Ammon's horn (tissue), 1 donor: Measurements from ENCODE around the gene PRKG1.

Experiments used
- DNase-seq: peaks from one replicate; pipeline ENCODE4 v3.0.0-alpha.2; 2016; ENCODE audit warnings: low spot score

PRKG1 gene

DNA sequence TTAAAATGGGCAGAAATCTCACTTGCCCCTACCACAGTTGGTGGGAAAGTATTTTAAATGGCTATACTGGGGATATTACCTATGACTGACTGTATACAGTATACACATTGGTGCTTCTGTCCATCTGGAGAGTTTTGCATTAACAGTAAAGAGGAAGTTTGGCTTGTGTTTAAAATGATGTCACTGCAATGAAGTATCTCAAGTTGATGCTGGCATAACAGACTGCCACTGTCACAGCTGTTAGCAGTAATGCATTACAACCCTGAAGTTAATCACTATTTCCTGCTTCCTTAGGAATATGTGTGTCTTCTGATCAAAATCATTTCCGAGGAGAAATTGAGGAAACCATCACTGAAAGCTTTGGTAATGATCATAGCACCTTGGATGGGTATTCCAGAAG, 1241.7 kb downstream of the PRKG1 start:
- no peak for DNase-seq

DNA sequence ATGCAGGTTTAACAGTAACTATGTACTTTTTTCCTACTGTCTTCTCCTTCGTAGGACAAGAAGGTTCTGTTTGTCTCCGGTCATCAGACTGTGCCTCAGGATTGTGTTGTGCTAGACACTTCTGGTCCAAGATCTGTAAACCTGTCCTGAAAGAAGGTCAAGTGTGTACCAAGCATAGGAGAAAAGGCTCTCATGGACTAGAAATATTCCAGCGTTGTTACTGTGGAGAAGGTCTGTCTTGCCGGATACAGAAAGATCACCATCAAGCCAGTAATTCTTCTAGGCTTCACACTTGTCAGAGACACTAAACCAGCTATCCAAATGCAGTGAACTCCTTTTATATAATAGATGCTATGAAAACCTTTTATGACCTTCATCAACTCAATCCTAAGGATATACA, 1242.2 kb downstream of the PRKG1 start:
- DNase-seq, result no peak

DNA sequence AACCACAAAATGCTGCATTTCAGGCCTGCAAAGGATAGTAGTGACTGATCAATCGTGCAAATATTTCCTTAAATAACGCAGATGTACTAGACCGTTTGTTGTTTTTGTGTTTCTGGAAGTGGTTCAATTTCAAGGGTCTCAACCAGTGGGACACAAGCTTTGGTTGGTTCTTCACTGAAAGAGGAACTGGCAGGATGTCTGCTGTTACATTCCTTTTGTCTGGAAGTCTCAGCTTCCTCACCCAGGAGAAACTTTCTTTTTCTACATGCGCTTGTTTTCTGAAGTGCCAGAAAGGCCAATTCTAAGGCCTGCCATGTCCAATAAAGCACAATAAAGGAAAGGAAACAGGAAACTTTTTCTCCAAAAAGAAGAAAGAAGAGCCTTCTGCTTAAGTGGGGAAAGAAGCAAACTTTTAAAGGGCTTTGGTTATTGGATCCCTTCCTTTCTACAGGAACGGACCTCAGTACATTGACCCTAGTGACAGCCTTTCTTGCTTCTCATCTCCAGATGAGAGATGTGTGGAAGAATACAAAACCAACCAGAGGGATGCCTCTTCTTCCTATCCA, 1243.9 kb downstream of the PRKG1 start:
- no peak for DNase-seq

DNA sequence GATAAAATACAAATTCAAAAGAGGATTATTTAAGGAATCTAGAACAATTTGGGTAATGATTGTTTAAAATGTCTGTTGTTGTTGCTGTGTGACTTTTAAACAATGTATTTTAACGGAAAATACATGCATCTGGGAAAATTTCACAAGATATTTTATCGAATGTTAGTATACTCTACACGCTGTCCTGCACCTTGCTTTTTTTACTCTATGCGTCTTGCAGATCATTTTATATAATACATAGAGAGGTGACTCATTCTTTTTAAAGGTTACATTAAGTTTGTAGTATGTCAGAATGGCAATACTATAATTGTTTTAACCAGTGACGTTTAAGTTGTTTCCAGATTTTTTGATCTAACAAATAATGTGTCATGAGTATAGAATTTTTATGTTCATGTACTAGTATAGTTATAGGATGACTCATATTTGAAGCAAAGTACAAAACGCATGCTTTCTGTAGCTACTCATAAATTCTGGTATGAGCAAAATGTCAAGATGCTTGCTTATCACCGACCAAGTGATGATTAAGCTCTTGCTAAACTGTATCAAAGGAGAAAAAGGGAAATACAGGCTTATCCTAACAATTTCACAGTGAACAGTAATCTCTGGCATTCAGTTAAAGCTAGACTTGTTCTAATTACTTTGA, 1244.7 kb downstream of the PRKG1 start:
- no peak for DNase-seq

DNA sequence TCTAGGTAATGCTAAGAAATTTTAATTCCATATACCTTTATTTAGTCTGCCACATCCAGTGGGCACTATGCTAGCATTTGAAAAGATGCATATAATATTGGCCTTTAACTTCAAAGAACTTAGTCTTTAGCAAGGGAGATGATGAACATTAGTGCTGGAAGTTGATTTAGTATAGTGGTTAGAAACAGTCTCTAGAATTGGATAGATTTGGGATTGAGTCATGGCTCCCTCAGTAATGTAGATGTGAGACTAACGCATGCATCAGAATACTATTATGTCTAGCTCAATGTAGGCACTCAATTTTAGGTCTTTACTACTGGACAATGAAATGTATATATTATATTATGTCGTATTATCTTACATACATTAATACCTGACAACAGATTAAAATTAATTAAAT, 1245.6 kb downstream of the PRKG1 start:
- DNase-seq, result no peak

DNA sequence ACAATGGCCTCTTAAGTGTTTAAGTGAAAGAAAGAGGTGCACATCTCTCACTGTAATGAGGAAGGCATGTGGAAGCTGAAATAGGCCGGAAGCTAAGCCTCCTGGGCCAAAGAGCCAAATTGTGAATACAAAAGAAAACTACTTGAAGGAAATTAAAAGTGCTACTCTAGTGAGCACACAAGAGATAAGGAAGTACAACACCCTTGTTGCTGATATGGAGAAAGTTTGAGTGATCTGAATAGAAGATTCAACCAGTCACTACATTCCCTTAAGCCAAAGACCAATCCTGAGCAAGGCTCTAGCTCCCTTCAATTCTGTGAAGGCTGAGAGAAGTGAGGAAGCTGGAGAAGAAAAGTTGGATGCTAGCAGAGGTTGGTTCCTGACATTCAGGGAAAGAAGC, 1248.0 kb downstream of the PRKG1 start:
- no peak for DNase-seq

DNA sequence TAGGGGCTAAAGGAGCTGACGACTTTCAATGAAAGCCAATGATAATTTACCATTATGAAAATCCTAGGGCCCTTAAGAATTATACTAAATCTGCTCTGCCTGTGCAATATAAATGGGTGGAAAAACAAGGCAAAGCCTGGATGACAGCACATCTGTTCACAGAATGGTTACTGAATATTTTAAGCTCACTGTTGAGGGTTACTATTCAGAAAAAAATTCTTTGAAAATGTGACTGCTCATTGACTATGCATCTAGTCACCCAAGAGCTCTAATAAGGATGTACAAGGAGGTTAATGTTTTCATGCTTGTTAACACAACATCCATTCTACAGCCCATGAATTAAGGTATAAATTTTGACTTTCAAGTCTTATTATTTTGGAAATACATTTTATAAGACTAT, 1248.6 kb downstream of the PRKG1 start:
- DNase-seq, result no peak

DNA sequence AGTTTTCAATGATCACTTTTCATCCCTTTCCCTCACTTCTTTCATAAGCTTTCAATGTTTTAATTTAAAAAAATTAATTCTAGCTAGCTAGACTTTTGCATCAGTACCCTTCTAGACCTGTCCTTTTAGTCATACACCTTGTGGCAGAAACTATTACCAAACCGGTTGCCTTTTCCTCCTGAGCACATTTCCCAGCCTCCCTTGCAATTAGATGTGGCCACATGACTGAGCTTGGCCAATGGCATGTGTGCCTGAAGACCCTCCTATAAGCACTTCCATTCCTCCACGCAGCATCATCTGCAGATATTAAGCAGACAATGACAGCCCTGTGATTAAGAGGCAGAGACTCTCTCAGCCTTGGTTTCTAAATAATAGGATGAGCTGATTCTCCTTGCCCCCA, 1252.1 kb downstream of the PRKG1 start:
- no peak for DNase-seq

DNA sequence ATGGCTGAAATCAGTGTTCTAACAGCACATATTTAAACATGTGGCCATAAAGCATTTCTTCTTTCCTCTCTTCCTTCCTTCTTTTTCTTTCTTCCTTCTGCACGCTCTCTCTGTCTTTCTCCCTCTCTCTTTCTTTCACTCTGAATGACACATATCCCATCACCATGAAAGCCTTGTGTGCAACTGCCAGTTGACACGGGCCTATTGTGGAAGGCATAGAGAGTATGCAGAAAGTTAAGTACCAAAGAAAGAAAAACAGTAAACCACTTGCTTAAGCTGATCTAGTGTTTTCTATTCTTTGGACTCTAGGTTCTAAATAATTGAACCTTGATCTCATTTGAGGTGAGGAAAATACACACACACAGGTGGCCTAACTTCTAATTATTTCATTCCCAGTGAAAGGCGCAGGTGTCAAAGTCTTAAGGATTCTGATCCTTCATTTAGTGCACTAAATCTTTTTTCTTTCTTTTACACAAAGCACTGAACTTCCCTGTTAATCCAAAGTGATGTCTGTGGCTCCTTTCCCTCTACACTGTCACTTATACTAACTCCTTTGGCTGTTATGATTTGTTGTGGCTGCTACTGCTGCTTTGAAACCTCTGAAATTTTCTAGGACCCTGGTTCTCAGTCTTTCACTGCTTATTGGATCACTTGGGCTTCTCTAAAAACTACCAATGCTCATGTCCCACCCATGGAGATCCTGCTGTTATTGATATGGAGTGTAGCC, 1257.5 kb downstream of the PRKG1 start:
- DNase-seq, result no peak

DNA sequence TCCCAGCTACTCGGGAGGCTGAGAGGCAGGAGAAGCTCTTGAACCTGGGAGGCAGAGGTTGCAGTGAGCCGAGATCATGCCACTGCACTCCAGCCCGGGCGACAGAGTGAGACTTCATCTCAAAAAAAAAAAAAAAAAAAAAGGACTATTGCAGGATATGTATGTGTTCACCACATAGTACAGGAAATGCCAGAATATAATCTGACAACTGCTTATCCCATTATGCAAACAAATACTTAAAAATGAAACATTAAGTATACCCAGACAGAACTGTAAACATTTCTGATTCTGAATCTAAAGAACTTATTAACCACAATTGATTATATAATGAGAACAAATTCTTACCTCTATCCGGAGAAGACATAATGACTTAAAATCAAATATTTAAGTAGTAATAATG, 1258.5 kb downstream of the PRKG1 start:
- no peak for DNase-seq

DNA sequence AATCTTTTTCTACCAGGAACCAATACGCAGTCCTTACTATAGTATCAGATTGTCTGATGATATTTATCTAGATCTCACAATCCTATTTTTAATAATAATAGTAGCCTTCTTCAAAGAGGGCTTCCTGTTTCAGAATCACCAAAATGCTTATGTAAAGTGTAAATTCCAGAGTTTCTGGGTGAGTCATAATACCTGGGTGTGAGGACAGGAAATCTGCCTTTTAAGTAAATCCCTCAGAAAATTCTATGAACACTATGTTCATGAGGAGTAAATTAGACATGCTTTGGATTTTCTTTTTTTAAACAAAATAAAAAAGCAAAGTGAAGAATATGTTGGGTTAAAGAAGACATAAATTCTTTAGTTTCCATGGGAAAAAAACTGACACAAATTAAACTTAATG, 1260.3 kb downstream of the PRKG1 start:
- no peak for DNase-seq

DNA sequence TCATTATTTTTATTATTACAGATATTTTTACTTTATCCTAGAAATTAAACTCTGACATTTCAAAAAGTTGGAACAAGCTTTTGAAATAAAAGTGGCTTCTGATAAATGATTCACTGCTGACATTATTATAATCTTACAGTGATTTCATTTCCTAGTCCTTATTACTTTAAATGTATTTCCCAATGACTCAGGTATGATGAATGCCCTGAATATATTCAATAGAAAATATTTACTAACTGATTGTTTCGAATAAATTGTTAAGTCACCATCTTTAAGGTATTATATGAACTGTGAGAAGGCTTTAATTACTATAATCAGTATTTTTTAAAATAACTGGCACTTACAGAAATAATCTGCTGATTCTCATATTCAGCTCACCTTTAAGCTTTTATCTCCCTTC, 1261.4 kb downstream of the PRKG1 start:
- no peak for DNase-seq

DNA sequence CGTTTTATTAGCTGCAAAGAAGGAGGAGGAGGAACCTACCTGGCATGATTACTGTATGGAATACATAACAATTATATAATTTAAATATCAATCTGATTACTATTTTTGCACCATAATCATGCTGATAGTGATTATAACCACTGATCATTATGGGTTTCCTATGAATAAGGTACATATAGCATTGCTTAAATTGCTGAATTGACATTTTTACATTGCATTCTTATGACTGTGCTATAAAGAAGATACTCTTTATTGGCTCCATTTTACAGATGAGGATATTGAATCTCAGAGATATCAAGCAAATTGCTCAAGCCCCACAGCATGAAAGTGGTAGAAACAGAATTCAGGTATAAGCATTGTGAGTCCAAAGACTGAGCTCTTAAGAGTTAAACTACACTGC, 1262.9 kb downstream of the PRKG1 start:
- no peak for DNase-seq

DNA sequence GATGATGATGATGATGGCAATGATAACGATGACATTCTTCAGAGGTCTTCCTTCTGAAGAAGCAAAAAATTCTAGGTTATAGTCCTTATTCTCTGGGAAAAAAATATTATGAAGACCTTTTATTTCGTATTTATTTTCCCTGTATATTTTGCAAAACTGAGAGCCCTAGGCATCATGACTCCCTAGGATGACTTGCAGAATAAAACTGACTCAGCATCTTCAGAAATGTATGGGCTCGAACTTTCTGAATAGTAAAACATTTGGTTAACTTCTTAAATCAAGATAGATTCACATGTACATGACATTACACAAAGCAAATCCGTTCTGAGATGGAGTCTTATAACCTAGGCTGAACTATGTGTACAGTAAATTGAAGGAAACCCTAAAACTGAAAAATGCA, 1269.2 kb downstream of the PRKG1 start:
- DNase-seq, result no peak

DNA sequence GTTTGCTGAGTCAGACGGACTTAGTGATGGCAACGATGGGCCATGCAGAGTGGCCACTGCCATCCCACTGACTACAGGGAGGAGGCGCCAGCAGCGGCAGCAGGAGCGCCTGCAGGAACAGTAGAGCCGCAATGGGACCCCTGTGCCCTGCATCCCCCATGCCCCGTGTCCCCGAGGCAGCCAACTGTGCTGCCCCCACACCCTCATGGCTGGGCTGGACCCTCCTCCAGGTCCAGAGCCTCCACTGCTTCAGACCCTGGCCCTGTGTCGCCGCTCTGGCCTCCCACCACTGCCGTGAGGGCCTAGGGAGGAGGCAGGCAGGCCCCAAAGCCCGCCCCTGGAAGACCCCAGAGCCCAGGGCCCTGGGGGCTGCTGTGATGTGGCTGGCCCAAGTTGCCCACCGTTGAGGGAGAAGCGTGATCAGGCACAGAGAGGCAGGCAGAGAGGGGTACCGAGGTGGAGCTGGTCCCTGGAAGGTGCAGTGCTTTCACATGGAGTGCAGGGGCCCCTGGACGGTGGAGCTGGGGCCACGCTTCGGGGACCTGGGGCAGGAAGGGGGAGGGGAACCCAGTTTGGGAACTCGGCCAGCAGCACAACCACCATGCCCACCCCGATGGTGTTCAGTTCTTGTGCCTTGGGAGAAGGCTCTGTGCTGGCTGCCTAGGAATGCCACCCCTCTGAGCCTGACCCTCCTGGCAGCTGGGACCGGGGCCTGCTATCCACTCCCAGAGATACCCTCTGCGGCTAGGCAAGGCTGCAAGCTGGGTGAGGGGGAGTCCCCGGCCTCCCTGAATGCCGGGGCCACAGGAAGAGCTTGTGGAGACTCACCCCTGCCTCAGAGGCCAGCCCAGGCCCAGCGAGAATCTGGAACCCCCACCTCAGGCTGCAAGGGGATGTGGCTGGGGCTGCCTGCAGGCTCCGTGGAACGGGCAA, 1272.4 kb downstream of the PRKG1 start:
- DNase-seq, result no peak

DNA sequence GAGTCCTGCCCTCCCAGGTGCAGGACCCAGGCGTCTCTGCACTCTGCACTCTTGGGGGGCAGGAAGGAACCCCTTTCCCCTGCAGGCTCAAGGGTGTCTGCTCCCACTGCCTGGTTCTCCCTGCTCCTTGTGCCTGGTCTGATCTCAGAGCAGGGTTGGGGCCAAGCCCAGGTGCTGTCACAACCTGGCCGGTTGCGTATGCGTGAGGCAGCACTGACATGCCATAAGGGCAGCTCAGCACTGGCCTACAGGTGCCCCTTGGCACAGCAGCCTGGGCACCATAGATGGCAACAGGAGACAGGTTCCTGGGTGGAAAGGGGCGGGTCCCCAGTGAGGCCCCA, 1273.0 kb downstream of the PRKG1 start:
- DNase-seq, result no peak
